Prostate gland (tissue), 2 donors: ENCODE data around the gene RPL13.

Source experiments
- POLR2A ChIP-seq: fragments of 450-650 bp; IDR thresholded peaks from one replicate; pipeline ENCODE4 v1.6.1; 2016; ENCODE audit warnings: antibody characterized with exemption, mild to moderate bottlenecking
- POLR2AphosphoS5 ChIP-seq: sonication (generic); formaldehyde crosslinking; IDR thresholded peaks from one replicate; pipeline ENCODE4 v1.6.1; 2017; ENCODE audit warnings: antibody characterized with exemption
- TF ChIP-seq, protein P1 (sequence below), 4 experiments: fragments of 200-600 bp in 2 of 4; fragments of 450-650 bp in 2 of 4; sonication (generic) in 2 of 4; IDR thresholded peaks; 1 replicate in 3 of 4; 2 replicates in 1 of 4; pipeline ENCODE4 v1.5.1; 2016 to 2019; ENCODE audit warnings: antibody characterized with exemption in 4 of 4, mild to moderate bottlenecking in 2 of 4, moderate library complexity in 2 of 4

- no peak for TF ChIP-seq POLR2A
- TF ChIP-seq, protein P1, sequence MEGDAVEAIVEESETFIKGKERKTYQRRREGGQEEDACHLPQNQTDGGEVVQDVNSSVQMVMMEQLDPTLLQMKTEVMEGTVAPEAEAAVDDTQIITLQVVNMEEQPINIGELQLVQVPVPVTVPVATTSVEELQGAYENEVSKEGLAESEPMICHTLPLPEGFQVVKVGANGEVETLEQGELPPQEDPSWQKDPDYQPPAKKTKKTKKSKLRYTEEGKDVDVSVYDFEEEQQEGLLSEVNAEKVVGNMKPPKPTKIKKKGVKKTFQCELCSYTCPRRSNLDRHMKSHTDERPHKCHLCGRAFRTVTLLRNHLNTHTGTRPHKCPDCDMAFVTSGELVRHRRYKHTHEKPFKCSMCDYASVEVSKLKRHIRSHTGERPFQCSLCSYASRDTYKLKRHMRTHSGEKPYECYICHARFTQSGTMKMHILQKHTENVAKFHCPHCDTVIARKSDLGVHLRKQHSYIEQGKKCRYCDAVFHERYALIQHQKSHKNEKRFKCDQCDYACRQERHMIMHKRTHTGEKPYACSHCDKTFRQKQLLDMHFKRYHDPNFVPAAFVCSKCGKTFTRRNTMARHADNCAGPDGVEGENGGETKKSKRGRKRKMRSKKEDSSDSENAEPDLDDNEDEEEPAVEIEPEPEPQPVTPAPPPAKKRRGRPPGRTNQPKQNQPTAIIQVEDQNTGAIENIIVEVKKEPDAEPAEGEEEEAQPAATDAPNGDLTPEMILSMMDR (IDR thresholded peaks at IDR 0.05) = no peak
- TF ChIP-seq POLR2AphosphoS5 = no peak
Observed at GRCh38 chr16:89555265-89555664, 5.2 kb upstream of the RPL13 start.
